ENCODE results near the gene TEDC1.

Gene TEDC1

DNA sequence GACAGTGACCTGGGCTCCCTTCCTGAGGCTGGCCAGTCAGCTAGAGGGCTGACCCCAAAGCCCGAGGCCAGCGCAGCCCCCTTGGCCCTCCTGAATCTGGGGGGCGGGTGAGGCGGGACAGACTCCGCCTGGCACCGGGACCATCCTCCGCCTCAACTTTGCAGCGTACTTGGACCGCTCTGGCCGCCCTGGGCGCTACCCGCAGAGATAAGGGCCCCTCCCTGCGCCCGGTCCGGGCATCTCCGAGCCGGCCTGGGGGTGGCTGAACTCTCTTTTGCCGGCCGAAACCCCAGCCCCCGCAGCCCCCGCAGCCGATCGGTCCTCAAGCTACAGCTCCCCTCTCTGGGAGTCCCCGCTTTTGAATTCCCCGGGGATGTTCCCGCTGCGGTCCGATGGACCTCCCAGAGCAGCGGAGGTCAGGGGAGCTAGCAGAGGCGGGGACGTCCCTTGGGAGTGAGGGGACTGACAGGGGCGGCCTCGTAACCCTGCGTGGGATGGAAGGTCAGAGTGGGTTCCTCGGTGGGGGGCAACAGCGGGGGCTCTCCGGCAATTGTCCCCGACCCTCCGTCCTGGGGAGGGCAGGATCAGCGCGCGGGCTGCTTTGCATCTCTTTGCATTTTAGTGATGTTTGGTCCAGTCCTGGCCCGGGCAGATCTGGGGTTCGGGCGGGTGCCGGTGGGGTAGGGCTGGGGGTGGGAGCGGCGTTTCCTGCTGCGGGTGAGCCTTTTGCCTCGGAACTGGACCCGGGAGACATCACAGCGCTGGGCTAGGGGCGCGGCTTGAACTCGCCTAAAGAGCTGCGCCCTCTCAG lies 4.7 kb upstream of the TEDC1 start, which contains the start of gene CRIP1:
Gene CRIP1, plus strand, starts transcription at position 724 of the 811 bp plus-strand sequence. CDS start 374 bp downstream, outside the sequence.
- no peak for DNase-seq (ENCODE audit: low read depth)

DNA sequence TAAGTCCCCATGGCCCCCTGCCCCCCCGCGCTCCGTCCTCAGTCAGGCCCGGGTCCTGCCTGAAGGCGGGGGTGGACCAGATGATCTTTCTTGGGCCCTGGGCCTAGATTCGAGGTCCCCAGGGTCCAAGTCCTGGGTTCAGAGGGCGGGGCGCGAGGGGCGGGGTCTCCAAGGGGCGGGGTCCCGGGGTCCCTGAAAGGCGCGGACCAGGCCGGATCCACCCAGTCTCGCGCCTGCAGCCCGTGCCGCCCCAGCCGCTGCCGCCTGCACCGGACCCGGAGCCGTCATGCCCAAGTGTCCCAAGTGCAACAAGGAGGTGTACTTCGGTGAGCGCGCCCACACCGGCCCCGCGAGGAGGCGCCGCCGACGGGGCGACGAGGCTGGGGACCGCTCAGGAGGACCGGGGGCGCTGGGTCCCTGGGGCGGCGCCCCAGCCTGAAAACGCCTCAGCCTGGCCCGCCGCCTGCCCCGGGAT lies 4.0 kb upstream of the TEDC1 start:
- DNase-seq (ENCODE audit: low read depth): no peak

DNA sequence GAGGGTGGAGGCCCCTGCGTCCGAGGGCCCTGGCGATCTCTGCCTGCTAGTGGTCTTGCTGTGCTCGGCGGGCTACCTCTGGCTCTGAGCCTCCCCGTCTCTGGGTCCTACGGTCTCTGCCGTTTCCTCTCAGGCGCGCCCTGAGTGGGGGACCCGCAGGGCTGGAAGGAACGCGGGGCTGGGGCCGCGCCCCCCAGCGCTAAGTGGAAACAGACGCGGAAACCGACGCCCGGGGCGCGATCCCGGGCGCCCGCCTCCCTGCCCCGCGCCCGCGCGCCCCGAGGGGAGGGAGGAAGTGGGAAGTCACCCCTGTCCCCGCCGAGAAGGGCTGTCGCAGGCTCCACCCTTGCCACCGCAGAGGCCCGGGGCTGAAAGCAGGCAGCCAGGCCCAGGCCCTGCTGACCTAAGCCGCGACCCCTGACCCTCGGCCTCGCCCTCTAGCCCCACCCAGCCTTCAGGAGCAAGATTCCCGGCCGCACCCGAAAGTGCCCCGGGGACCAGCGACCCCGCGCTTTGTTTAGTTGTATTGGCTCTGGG lies 3.5 kb upstream of the TEDC1 start:
- no peak for DNase-seq (ENCODE audit: low read depth)

DNA sequence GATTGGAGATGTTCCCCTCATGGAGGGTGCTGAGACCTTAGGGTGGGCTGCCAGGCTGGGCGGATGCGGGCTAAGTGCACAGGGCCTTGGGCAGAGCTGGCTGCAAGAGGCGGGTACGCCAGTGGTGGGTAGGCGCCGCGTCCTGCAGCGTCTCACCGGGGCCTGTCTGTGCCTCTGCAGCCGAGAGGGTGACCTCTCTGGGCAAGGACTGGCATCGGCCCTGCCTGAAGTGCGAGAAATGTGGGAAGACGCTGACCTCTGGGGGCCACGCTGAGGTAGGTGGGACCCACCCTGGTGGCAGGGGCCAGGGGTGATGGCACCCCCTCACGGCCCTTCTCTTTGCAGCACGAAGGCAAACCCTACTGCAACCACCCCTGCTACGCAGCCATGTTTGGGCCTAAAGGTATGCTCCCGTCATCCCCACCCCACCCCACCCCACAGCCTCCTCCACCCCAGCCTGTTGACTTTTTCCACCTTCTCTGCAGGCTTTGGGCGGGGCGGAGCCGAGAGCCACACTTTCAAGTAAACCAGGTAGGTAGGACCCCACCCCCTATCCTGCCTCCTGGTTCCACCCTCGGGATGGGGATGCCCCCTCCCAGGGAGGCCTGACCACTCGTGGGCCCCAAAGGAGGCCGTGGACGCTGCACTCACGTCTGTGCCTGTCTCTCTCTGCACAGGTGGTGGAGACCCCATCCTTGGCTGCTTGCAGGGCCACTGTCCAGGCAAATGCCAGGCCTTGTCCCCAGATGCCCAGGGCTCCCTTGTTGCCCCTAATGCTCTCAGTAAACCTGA lies 2.9 kb upstream of the TEDC1 start:
- no peak for DNase-seq (ENCODE audit: low read depth)

DNA sequence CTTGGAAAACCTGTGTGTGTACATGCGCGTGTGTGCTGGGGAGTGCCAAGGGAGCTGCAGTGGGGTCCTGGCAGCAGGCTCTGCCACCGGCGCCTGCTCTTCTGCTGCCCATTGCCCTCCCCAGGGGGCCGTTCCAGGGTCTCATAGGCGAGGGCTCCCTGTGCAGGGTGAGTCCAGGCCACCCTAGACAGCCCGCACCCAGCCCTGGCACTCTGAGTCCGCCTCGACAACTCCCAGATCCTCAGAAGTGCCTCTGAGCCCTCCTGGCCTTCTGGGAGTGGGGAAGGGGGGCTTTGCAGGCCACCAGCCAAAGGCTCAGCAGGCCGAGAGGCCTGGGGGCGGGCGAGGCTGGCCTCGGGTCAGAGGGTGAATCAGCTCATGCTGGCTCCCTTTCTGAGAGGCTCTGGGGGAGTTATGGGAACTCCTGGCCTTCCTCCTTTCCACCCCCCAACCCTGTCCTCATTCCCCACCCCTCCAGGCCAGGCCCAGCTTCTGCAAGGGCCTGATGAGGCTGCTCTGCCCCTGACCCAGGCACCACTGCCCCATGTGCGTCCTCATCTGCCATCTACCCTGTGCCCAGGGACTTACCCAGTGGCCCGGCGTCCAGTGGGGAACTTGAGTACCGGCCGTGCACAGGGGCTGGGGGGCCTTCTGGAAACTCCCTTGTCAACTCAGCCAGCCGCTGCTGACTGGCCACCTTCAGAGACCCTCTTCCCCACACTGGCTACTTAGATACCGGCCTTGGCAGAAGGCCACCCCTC lies 2.1 kb upstream of the TEDC1 start:
- DNase-seq (ENCODE audit: low read depth): no peak

DNA sequence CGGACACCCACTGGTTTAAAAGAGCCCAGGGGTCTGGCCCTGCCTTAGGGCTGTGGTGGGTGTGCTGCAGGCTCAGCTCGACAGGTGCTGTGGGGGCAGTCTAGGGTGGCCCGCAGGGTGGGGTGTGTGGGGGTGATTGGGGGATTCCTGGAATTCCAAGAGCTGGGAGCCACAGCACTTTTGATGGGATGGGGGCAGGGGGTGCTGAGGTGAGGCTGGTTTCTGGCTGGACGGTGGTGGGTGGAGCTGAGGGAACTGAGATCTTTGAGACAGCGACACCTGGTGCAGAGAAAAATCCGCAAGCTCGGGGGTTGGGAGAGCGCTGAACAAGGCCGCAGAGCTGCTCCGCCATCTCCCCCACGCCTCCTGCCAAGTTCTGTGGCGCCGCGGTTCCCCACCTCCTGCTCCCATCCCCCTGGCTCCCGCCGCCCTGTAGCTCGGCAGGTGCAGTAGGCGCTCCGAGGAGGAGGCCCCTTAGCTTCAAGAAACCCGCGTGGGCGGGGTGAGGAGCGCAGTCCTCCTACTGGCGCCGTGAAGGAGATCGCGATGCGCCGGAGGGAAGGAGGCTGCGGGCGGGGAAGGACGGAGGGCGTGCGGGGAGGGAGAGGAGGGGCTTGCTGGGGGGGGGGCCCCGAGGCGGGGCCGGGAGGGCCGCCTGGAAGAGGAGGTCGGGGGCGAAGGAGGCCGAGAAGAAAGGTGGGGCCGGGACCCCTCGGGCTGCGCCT lies 1.3 kb upstream of the TEDC1 start:
- no peak for DNase-seq (ENCODE audit: low read depth)

DNA sequence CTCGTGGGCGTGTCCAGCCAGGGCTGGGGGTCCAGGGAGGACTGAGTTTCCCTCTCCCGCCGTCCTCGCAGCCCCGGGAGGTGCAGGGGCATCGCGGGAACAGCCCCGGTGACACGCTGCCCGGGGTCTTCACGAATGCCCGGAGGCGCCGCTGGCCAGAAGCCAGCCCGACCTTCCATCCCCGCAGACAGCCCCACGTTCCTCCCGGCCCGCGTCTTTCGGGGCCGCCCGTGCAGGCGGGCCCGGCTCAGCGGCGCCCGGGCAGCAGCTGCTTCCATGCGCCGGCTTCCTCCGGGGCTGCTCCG lies 827 bp upstream of the TEDC1 start:
- DNase-seq (ENCODE audit: low read depth): no peak

DNA sequence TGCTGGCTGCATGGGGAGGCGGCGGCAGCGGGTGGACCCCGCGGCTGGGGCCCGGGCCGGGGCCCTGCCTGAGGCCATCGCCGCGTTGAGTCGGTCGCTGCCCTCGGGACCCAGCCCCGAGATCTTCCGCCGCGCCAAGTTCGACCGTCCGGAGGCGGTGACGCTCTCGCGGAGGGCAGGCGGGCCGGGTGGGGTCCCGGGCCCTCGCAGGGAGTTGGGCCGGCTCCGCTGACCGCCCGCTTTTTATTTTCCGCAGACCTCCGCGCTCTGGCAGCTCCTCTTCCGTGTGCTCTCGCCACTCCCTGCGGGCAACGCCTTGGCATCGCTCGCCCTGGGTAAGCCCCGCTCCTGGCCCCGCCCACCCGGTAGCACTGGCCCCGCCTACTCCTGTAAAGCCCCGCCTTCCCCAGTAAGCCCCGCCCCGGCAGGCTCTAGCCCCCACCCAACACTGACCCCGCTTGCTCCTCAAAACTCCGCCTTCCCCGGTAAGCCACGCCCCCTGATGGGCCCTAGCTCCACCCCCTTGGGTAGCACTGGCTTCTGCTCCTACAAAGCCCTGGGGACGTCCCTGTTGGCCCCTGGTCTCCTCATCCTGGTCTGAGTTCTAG lies 424 bp downstream of the TEDC1 start:
- no peak for DNase-seq (ENCODE audit: low read depth)

DNA sequence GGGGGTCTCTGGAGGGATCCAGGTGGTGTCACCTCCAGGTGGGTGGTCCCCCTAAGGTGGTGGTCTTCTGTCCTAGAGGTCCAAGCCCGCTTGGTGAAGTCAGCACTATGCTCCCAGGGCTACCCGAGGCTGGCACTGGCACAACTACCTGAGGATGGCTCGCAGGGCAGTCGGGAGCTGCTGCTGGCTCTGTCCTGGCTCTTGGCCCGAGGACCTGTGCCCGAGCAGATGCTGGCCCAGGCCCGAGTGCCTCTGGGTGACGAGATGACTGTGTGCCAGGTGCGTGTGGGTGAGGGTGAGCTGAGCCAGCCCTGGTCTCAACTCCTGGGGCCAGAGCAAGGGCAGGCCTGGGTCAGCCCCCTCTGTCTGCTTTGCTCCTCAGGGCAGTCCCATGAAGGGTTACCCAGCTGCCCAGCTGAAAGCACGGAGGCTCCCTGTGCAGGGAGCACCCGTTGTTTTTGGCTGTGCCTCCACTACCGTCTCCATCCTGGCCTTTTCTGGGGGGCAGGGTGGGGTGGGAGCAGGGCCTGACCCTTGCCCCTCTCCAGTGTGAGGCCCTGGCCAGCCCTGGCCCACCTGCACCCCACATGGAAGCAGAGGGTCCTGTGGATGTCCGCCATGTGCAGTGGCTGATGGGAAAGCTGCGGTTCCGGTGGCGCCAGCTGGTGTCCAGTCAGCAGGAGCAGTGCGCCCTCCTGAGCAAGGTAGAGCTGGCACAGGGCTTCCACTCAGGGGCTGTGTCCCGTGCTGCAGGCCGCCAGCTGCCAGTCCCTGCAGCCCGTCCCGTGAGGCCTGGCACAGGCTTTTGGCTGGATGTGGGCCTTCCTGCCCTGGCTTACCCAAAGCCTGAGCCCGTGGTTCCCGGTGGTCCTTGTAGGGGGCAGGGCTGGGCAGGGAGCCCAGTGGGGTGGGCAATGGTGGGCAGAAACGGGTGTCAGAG lies 1.3 kb downstream of the TEDC1 start:
- no peak for DNase-seq (ENCODE audit: low read depth)

DNA sequence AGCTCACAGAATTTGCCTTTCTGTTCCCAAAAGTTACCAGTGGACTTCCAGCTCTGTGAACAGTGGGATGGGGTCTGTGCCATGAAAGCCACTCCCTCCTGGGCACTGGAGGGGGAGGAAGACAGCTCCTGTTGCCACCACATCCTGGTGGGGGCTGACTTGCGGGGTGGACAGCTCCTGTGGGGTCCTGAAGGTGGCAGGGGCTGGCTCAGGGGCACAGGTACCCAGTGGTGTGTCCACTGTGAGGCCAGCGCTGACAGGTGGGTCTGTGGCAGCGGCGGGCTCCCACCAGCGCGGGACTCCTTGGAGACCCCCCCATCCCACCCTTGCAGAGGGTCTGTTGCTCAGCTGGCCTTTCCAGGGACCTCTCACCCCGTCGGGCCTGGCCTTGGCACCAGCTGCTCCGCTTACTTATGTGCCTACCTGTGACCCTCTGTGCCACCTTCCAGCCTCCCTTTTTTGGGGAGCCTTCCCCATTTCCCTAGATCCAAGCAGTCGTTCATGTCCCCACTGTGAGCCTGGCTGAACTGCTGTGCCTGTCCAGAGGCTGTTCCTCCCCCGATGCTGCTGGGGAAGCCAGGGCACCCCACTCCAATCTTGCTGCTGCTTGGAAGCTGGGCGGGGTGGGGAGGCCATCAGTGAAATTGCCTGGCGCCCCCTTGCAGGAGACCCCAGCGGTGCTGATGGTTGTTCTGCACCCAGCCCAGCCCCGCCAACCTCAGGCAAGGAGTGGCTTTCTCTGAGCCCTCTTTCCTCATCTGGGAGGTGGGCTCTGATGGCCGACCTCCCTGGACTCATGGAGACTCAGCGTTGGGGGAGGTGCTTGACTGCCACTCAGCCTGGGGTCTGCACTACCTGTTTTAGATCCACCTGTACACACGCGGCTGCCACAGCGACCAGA lies 2.2 kb downstream of the TEDC1 start:
- no peak for DNase-seq (ENCODE audit: low read depth)

DNA sequence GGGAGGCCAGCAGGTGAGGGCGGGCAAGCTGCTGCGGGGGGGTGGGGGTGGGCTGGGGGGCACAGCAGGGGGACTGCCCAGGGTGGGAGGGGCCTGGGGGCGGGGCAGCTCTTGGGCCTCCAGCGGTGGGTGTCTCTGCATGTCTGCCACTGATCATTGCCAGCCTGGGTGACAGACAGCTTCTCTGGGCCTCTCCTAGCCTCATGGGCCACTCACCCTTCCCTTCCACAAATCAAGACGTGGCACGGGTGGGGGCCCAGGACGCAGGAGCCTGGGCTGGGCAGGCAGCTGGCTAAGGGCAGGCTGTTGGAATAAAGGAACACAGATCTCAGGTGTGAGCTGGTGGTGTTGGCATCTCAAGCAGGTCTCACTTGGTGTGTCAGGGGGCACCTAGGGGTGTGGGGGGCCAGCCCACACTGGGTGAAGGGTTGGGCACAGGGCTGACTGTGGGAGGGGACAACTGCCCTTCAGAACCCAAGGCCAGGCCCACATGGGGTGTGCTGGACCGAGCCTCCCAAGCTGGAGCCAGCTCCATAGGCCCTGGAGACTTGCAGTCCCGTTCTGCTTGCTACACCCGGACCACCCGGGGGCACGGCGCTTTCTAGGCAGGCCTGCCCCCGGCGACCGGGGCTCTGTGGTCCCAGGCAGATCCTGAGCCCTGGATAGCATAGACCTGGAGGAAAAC lies 3.0 kb downstream of the TEDC1 start:
- DNase-seq (ENCODE audit: low read depth): no peak

DNA sequence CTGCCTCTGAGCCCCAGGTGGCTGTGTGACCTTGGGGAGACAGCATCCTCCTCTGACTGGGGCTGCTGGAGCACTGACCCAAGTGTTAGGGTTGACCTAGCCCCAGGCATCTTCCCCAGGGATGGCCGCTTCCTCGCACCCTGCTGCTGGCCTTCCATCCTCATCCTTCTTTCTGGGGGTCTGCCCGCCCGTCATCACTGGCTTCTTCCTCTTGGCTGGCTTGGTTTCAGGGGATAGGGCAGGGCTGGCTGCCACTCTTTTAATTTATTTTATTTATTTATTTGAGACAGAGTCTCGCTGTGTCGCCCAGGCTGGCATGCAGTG lies 3.5 kb downstream of the TEDC1 start:
- no peak for DNase-seq (ENCODE audit: low read depth)

DNA sequence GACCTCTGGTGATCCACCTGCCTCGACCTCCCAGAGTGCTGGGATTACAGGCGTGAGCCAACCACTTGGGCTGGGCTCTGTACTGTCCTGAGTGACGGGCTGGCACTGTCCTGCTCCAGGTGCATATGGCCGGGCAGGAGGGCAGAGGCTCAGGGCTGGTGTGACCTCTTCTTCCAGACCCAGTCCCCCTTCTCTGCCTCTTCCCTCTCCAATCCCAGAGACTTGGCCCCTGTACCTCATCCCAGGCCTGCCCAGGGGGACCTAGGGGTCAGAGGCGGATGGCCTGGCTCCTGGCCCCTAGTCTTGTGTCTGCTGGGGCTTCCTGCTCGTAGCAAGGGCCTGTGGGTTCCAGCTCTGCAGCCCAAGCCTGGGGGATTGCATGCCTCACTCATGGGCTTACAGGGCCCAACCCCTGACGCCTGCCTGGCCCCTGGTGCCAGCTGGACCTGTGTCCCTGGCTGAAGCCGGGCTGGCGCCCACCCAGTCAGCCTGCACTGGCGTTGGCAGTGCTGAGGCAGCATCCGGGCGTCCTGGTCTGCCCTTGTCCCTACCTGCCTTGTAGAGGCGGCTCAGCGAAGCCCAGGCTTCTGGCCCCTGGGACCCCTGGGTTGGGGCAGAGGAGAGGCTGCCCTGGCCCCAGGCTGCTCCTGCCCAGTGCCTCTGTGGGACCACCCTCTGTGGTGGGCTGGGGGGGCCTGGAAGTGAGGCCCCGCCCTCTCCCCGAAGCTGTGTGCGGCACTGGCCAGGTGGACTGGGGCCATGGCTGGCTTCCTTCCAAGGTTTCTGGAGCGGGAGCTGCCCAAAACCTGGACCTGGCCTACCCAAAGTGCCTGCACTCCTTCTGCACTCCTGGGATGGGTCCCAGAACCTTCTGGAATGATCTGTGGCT lies 4.3 kb downstream of the TEDC1 start:
- DNase-seq (ENCODE audit: low read depth): no peak

DNA sequence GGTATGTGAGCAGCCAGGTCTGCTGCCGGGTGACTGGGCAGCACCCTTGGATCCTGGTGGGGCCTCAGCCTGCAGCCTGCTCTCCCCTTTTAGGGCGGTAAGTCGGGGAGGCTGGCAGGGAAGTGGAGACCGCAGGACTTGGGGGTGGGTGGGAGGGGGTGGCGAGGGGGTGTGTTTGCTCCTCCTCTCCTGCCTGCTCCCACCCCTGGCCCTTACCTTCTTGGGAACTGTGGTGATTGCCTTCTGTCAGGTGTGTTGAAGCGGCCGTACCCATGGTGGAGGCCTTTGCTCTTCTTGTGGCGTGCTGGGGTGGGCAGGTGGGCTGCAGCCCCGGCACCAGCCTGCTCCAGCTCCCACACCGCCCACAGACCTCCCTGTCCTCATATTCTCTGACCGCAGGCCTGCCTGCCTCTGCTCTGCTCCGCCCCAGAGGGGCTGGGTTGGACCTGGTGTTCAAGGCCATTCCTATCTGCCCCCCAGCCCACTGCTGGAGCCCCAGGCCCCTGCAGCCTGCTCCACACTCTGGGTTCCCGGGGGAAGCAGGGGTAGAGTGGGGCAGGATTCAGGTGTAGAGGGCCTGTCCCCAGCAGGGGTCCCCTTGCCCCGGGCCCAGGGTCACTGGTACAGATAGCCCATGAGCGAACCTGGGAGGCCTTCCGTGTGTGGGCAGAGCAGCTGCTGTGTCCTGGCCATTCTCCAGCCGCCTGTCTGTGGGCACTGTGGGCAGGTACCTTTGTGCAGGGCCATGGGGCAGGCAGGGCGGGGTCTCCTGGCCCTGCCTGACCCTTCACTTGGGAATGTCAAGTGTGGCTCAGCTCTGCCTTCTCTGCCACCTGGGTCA lies 5.2 kb downstream of the TEDC1 start:
- no peak for DNase-seq (ENCODE audit: low read depth)

DNA sequence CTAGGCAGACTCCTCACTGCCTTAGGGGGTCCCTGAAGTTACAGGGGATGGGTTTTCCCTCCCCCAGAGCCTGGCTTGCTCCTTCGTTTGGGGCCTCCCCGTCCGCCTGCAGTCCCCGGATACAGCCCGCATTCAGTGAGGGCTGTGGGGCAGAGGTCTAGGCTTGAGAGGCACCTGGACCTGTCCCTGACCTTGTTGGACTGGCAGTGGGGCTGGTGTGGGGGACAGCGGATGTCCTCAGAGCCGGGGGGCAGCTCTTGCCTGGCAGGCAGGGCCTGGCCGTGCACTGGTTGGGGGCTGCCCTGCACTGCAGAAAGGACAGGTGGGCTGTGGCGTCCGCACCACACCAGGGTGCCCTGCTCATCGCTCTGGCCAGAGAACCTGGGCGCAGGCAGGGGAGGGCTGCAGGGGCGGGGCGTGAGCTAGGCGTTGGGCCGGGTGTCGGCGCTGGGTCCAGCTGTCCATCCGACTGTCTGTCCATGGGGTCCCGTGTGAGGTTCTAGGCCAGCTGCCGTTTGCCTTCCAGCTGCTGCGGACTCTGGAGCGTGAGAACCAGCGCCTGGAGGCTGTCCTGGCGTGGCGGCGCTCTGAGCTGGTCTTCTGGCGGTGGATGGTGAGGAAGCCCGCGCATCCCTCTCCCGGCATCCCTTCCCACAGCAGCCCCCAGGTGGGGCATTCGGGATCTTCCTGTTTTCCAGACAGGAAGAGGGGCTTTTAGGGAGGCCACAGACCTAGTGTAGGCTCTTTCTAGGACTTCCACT lies 6.0 kb downstream of the TEDC1 start:
- DNase-seq (ENCODE audit: low read depth): no peak
